IgD-negative memory B cell (primary cell): ENCODE results near the gene THEMIS. TPM values are rescaled to one million over a fixed set of nuclear protein-coding genes. Genes with fewer than 3 reads are reported as not detected.
"Not testable (repeated sequence)": the region's sequence is repeated elsewhere in the genome, so short reads cannot be mapped to it uniquely, and the experiment has no call there.

Experiments used
- H3K27ac Mint-ChIP-seq, 3 donors: one replicate each; pipeline ENCODE4 v1.8.0; 2020 to 2022; ENCODE audit warnings: mild to moderate bottlenecking in 3 of 3, mixed read lengths in 3 of 3, moderate library complexity in 1 of 3
- H3K27me3 Mint-ChIP-seq: one replicate; pipeline ENCODE4 v1.8.0; 2021; ENCODE audit warnings: mixed read lengths
- H3K36me3 Mint-ChIP-seq: one replicate; pipeline ENCODE4 v1.8.0; 2020; ENCODE audit warnings: mild to moderate bottlenecking, mixed read lengths
- H3K4me1 Mint-ChIP-seq, 3 donors: one replicate each; pipeline ENCODE4 v1.8.0; 2020 to 2022; ENCODE audit warnings: mixed read lengths in 3 of 3, mild to moderate bottlenecking in 1 of 3
- H3K4me3 Mint-ChIP-seq, 4 donors: one replicate each; pipeline ENCODE4 v1.8.0; 2020 to 2022; ENCODE audit warnings: mild to moderate bottlenecking in 4 of 4, mixed read lengths in 4 of 4, moderate library complexity in 3 of 4
- H3K9me3 Mint-ChIP-seq, 3 donors: one replicate each; pipeline ENCODE4 v1.8.0; 2020 to 2021; ENCODE audit warnings: mixed read lengths in 3 of 3, mild to moderate bottlenecking in 1 of 3
- polyA plus RNA-seq: library from polyadenylated mRNA; unstranded; fragments of 300-500 nt; fragmentation: Illumina TruSeq; gene quantifications from one replicate; pipeline ENCODE4 v1.2.3, GENCODE V29; 2021

The THEMIS gene
- polyA plus RNA-seq, 1 donor from 2014 or later, result 2.3 TPM

- Mint-ChIP-seq H3K4me3 (peak overlapping the region in 1 of 4 donors; percentile 34), H3K36me3 (no peaks in the 10 kb centered on the region), H3K9me3 (peaks cover 0 to 2% (median 2%) of the 10 kb centered on the region in 3 donors), H3K27ac (no peak overlapping the region), H3K4me1 (no peaks in the 10 kb centered on the region), H3K27me3 (no peaks in the 10 kb centered on the region)
These were observed 9.0 kb downstream of the THEMIS start for GRCh38 chr6:127891731-127892326.

- Mint-ChIP-seq H3K27ac (no peak overlapping the region), H3K4me3 (no peak overlapping the region), H3K9me3 (peaks cover 0 to 2% (median 2%) of the 10 kb centered on the region in 3 donors), H3K4me1 (no peaks in the 10 kb centered on the region), H3K36me3 (no peaks in the 10 kb centered on the region), H3K27me3 (no peaks in the 10 kb centered on the region)
These were observed 14.3 kb downstream of the THEMIS start for GRCh38 chr6:127886603-127887002.

DNA sequence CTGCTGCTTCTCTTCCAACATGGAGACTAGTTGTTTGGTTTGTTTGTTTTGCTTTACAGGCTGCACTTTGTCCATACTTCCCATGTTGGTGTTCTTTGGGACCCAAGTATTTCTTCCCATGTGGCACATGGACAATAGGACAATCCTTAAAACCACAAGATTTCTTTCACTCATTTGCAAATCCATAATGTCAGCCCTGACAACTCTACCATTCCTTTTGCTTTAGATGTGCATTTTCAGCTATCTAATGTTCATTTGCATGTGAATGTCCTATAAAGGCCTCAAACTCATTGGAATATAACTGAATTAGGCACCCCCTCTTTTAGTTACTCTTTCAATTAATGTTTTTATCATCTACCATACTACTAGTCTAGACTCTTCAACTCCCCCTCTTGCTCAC lies 16.7 kb downstream of the THEMIS start:
- Mint-ChIP-seq H3K9me3 (peaks cover 0 to 2% (median 2%) of the 10 kb centered on the region in 3 donors), H3K36me3 (no peaks in the 10 kb centered on the region), H3K27ac (no peak overlapping the region), H3K4me3 (no peak overlapping the region), H3K4me1 (peaks cover 0 to 2% (median 0%) of the 10 kb centered on the region in 3 donors), H3K27me3 (no peaks in the 10 kb centered on the region)

DNA sequence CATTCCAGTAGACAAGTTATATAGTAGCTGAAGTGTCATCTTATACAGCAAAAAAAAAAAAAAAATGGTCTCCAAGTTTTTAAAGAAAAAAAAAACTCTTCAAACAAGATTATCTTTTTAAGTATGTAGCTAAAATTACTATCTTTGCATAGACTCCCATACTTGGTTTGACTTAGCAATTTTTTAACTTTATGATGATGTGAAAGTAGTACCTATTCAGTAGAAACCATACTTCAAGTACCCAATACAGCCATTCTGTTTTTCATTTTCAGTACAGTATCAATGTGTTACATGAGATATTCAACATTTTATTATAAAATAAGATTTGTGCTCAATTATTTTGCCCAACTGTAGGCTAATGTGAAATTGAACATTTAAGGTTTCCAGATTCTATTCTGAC lies 18.9 kb downstream of the THEMIS start:
- not testable (repeated sequence) for H3K27ac Mint-ChIP-seq, H3K36me3 Mint-ChIP-seq, H3K4me1 Mint-ChIP-seq, H3K9me3 Mint-ChIP-seq, H3K4me3 Mint-ChIP-seq, H3K27me3 Mint-ChIP-seq

GRCh38 chr6:127880429-127880828 lies 20.4 kb downstream of the THEMIS start:
- Mint-ChIP-seq H3K4me1 (peaks cover 0 to 2% (median 0%) of the 10 kb centered on the region in 3 donors), H3K4me3 (no peak overlapping the region), H3K9me3 (no peaks in the 10 kb centered on the region), H3K27me3 (no peaks in the 10 kb centered on the region), H3K36me3 (no peaks in the 10 kb centered on the region), H3K27ac (no peak overlapping the region)

DNA sequence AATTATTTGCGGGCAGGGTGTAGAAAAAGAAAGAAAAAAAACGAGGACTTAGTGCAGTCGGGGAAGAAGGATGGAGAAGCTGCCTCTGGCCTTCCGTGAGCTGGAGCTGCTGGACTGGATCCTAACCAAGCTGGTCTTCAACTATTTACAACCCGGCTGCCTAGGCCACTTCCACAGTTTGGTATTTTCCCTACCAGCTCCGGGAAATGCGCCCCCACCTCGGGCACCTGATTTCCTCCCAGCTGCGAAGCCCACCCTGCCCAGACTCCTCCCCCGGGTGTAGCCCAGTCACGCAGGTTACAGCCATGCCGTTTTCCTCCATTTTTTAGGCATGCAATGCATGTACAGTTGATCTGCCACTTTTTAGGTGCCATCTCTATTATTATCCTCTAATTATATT lies 21.2 kb downstream of the THEMIS start:
- no peaks in the 10 kb centered on the region for H3K36me3 Mint-ChIP-seq
- no peak overlapping the region for H3K27ac Mint-ChIP-seq
- H3K4me3 Mint-ChIP-seq, result no peak overlapping the region
- no peaks in the 10 kb centered on the region for H3K27me3 Mint-ChIP-seq
- peaks cover 0 to 2% (median 0%) of the 10 kb centered on the region in 3 donors for H3K4me1 Mint-ChIP-seq
- H3K9me3 Mint-ChIP-seq, result no peaks in the 10 kb centered on the region

DNA sequence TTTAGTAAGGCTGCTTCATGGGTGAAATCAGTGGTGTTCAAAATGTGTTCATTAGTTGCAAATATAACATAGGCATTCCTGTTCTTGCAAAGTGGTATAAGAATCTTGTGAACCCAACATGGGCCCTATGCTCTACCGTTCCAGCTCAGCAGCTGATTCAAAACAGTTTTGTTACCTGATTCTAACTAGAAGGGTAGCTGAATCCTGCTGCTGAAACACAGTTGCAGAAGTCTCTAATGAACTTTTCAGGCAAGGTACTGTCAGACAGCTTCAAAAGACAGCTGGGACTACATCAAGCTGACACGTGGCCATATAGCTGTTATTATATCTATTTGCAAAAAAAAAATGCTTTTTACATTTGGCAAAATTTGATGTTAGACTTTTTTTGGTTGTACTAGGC lies 22.7 kb downstream of the THEMIS start:
- no peak overlapping the region for H3K4me3 Mint-ChIP-seq
- peaks cover 0 to 2% (median 0%) of the 10 kb centered on the region in 3 donors for H3K4me1 Mint-ChIP-seq
- H3K27me3 Mint-ChIP-seq, result no peaks in the 10 kb centered on the region
- peaks cover 0 to 6% (median 2%) of the 10 kb centered on the region in 3 donors for H3K9me3 Mint-ChIP-seq
- no peaks in the 10 kb centered on the region for H3K36me3 Mint-ChIP-seq
- no peak overlapping the region for H3K27ac Mint-ChIP-seq

GRCh38 chr6:127877231-127877630 lies 23.6 kb downstream of the THEMIS start:
- no peaks in the 10 kb centered on the region for H3K27me3 Mint-ChIP-seq
- peak overlapping the region in 1 of 4 donors; percentile 4 for H3K4me3 Mint-ChIP-seq
- peaks cover 0 to 9% (median 2%) of the 10 kb centered on the region in 3 donors for H3K9me3 Mint-ChIP-seq
- H3K36me3 Mint-ChIP-seq, result no peaks in the 10 kb centered on the region
- H3K27ac Mint-ChIP-seq, result no peak overlapping the region
- peaks cover 0 to 2% (median 0%) of the 10 kb centered on the region in 3 donors for H3K4me1 Mint-ChIP-seq

DNA sequence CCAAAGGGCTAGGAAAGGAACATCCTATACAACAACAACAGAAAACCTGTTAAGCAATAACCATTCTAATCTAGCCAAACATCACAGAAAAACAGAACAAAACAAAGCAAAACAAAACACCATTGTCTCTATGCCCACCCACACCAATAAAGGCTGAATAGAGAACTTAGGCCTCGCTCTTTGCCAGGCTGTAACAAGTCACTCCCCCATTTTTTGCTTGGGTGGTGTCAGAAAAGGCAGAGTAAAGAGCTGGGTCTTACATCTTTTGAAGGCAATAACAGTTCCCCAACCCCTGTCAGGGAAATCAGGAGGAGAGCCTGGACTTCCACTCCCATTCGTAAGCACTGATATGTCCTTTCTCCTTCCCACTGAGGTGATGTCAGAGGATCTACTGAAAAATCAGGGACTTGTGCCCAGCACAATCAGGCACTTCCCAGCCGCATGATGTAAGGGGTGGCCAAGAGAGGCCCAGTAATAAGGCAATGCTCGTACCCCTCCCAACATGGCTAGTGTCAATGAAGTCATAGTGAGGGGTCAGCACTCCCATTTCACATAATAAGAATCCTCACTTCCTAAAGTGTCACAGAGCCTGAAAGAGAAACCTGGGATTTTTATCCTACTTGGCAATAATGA lies 31.0 kb downstream of the THEMIS start:
- Mint-ChIP-seq H3K27me3 (no peaks in the 10 kb centered on the region), H3K27ac (no peak overlapping the region), H3K36me3 (no peaks in the 10 kb centered on the region)

DNA sequence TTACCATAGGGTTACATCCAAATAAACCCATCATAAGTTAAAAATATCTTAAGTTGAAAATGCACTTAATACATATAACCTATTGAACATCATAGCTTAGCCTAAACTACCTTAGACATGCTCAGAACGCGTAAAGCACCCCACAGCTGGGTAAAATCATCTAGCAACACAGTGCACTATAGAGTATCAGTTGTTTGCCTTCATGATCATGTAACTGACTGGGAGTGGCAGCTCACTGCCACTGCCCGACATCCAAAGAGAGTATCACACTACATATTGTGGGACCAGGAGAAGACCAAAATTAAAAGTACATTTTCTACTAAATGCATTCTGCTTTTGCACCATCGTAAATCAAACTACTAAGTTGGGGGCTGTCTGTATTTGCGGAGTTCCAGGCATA lies 31.7 kb downstream of the THEMIS start:
- Mint-ChIP-seq H3K4me1 (no peaks in the 10 kb centered on the region), H3K4me3 (peak overlapping the region in 1 of 4 donors; percentile 48), H3K9me3 (peaks cover 1 to 9% (median 4%) of the 10 kb centered on the region in 3 donors), H3K27me3 (no peaks in the 10 kb centered on the region), H3K36me3 (no peaks in the 10 kb centered on the region), H3K27ac (no peak overlapping the region)

More for the DNA sequence above, 31.0 kb downstream of the THEMIS start:
- peaks cover 1 to 9% (median 4%) of the 10 kb centered on the region in 3 donors for H3K9me3 Mint-ChIP-seq
- no peak overlapping the region for H3K4me3 Mint-ChIP-seq
- H3K4me1 Mint-ChIP-seq, result no peaks in the 10 kb centered on the region

DNA sequence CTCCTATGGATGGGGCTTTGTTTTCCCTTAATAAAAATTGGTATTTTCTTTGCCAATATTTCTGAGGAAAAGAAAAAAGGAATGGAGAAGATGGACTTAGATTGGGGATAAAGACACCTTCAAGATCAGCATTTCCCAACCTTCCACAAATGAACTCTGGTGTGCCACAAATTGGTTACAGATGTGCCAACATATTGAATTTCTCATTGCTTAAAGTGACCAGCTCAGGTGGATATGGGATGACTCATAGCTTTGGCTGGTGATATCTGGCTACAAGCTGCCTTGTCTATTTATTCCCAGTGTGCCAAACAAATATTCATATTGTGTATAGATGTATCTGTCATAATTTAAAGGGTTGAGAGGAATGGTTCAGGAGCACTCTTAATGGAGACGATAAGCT lies 32.5 kb downstream of the THEMIS start:
- Mint-ChIP-seq H3K4me1 (no peaks in the 10 kb centered on the region), H3K9me3 (peaks cover 1 to 5% (median 2%) of the 10 kb centered on the region in 3 donors), H3K27me3 (no peaks in the 10 kb centered on the region), H3K27ac (no peak overlapping the region), H3K36me3 (no peaks in the 10 kb centered on the region), H3K4me3 (no peak overlapping the region)

GRCh38 chr6:127866766-127867165 lies 34.1 kb downstream of the THEMIS start:
- no peaks in the 10 kb centered on the region for H3K4me1 Mint-ChIP-seq
- H3K4me3 Mint-ChIP-seq, result no peak overlapping the region
- no peak overlapping the region for H3K27ac Mint-ChIP-seq

GRCh38 chr6:127865108-127865507 lies 35.8 kb downstream of the THEMIS start:
- Mint-ChIP-seq H3K9me3 (peaks cover 0 to 2% (median 1%) of the 10 kb centered on the region in 3 donors), H3K36me3 (no peaks in the 10 kb centered on the region), H3K27me3 (no peaks in the 10 kb centered on the region), H3K27ac (no peak overlapping the region), H3K4me3 (no peak overlapping the region), H3K4me1 (no peaks in the 10 kb centered on the region)

More at GRCh38 chr6:127866766-127867165, 34.1 kb downstream of the THEMIS start:
- H3K36me3 Mint-ChIP-seq, result no peaks in the 10 kb centered on the region
- H3K9me3 Mint-ChIP-seq, result peaks cover 0 to 2% (median 1%) of the 10 kb centered on the region in 3 donors
- H3K27me3 Mint-ChIP-seq, result no peaks in the 10 kb centered on the region

- H3K4me3 Mint-ChIP-seq, result no peak overlapping the region
- no peaks in the 10 kb centered on the region for H3K4me1 Mint-ChIP-seq
- no peak overlapping the region for H3K27ac Mint-ChIP-seq
- peaks cover 0 to 2% (median 1%) of the 10 kb centered on the region in 3 donors for H3K9me3 Mint-ChIP-seq
- H3K27me3 Mint-ChIP-seq, result no peaks in the 10 kb centered on the region
- H3K36me3 Mint-ChIP-seq, result no peaks in the 10 kb centered on the region
These were observed 36.2 kb downstream of the THEMIS start for GRCh38 chr6:127864701-127865100.

GRCh38 chr6:127860723-127861122 lies 40.1 kb downstream of the THEMIS start:
- Mint-ChIP-seq H3K36me3 (no peaks in the 10 kb centered on the region), H3K27me3 (no peaks in the 10 kb centered on the region), H3K27ac (no peak overlapping the region), H3K9me3 (no peaks in the 10 kb centered on the region), H3K4me1 (no peaks in the 10 kb centered on the region), H3K4me3 (no peak overlapping the region)

DNA sequence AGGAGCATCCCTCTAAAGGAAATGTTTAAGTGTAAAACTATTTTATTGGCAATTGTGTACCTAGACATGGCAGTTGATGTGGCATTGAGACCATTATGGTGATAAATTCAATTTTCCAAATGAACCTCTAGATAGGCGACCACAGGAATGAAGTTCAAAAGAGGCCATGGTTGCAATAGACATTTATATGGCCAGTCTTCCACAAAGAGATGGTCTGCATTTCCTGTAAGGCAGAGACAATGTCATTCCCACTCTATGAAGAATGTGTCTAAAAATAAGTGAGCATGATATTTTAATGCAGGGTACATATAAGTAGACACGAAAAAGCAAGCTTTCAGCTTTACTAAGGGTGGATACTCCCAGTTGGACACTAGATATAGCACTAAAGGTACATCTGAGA lies 40.9 kb downstream of the THEMIS start:
- H3K27me3 Mint-ChIP-seq, result no peaks in the 10 kb centered on the region
- no peaks in the 10 kb centered on the region for H3K9me3 Mint-ChIP-seq
- H3K36me3 Mint-ChIP-seq, result no peaks in the 10 kb centered on the region
- no peak overlapping the region for H3K27ac Mint-ChIP-seq
- H3K4me1 Mint-ChIP-seq, result no peaks in the 10 kb centered on the region
- no peak overlapping the region for H3K4me3 Mint-ChIP-seq
